ENCODE results near the gene NCCRP1.
A peak's percentile ranks its signal among the peaks of the same experiment; 100 is the strongest.

NCCRP1 gene

GRCh38 chr19:39166571-39167391 lies 30.0 kb upstream of the NCCRP1 start:
- DNase-seq, result peak; percentile 94

- DNase-seq, result peak; percentile 81
Observed at GRCh38 chr19:39167461-39168257, 29.1 kb upstream of the NCCRP1 start.

GRCh38 chr19:39168258-39169142 lies 28.3 kb upstream of the NCCRP1 start:
- no peak for DNase-seq

GRCh38 chr19:39169143-39169810 lies 27.5 kb upstream of the NCCRP1 start:
- DNase-seq, result no peak

GRCh38 chr19:39170386-39171231 lies 26.2 kb upstream of the NCCRP1 start:
- no peak for DNase-seq

GRCh38 chr19:39171479-39172465 lies 25.0 kb upstream of the NCCRP1 start:
- no peak for DNase-seq

GRCh38 chr19:39172700-39173501 lies 23.9 kb upstream of the NCCRP1 start:
- DNase-seq, result no peak

GRCh38 chr19:39173502-39173991 lies 23.2 kb upstream of the NCCRP1 start:
- DNase-seq, result no peak

- DNase-seq, result no peak
Observed at GRCh38 chr19:39174142-39174541, 22.6 kb upstream of the NCCRP1 start.

- DNase-seq, result no peak
Observed at GRCh38 chr19:39174558-39175544, 21.9 kb upstream of the NCCRP1 start.

- no peak for DNase-seq
Observed at GRCh38 chr19:39175564-39175963, 21.2 kb upstream of the NCCRP1 start.

- no peak for DNase-seq
Observed at GRCh38 chr19:39177110-39177699, 19.6 kb upstream of the NCCRP1 start.

GRCh38 chr19:39177736-39178135 lies 19.0 kb upstream of the NCCRP1 start:
- DNase-seq, result no peak

- no peak for DNase-seq
Observed at GRCh38 chr19:39178296-39179006, 18.3 kb upstream of the NCCRP1 start.

- no peak for DNase-seq
Observed at GRCh38 chr19:39179754-39180153, 17.0 kb upstream of the NCCRP1 start.

GRCh38 chr19:39180749-39181148 lies 16.0 kb upstream of the NCCRP1 start:
- DNase-seq, result no peak

All from NCI-H345 (cell line).